Muscle layer of duodenum (tissue), 2 donors: ENCODE results near the gene UBE2A.

ENCODE experiments used
- H3K27ac ChIP-seq: one replicate; pipeline ENCODE4 v1.7.0; 2013; ENCODE audit warnings: mild to moderate bottlenecking, low read length
- H3K27me3 ChIP-seq: one replicate; pipeline ENCODE4 v1.7.0; 2013; ENCODE audit warnings: low read depth, mild to moderate bottlenecking, control low read depth, low read length
- H3K36me3 ChIP-seq, 2 donors: one replicate each; pipeline ENCODE4 v1.7.0; 2013; ENCODE audit warnings: low read length in 2 of 2, control low read depth in 1 of 2, mild to moderate bottlenecking in 1 of 2; ENCODE audit not compliant: insufficient read depth in 2 of 2, control insufficient read depth in 1 of 2
- H3K4me1 ChIP-seq, 2 donors: one replicate each; pipeline ENCODE4 v1.7.0; 2013; ENCODE audit warnings: low read length in 2 of 2, mild to moderate bottlenecking in 2 of 2, control low read depth in 1 of 2, moderate library complexity in 1 of 2; ENCODE audit not compliant: insufficient read depth in 2 of 2, control insufficient read depth in 1 of 2
- H3K4me3 ChIP-seq, 2 donors: one replicate each; pipeline ENCODE4 v1.7.0; 2013; ENCODE audit warnings: low read length in 2 of 2, low read depth in 1 of 2, mild to moderate bottlenecking in 1 of 2
- H3K9me3 ChIP-seq, 2 donors: one replicate each; pipeline ENCODE4 v1.7.0; 2013; ENCODE audit warnings: low read length in 2 of 2, control low read depth in 1 of 2, mild to moderate bottlenecking in 1 of 2; ENCODE audit not compliant: control insufficient read depth in 1 of 2
- donor health status: healthy.

The UBE2A gene

DNA sequence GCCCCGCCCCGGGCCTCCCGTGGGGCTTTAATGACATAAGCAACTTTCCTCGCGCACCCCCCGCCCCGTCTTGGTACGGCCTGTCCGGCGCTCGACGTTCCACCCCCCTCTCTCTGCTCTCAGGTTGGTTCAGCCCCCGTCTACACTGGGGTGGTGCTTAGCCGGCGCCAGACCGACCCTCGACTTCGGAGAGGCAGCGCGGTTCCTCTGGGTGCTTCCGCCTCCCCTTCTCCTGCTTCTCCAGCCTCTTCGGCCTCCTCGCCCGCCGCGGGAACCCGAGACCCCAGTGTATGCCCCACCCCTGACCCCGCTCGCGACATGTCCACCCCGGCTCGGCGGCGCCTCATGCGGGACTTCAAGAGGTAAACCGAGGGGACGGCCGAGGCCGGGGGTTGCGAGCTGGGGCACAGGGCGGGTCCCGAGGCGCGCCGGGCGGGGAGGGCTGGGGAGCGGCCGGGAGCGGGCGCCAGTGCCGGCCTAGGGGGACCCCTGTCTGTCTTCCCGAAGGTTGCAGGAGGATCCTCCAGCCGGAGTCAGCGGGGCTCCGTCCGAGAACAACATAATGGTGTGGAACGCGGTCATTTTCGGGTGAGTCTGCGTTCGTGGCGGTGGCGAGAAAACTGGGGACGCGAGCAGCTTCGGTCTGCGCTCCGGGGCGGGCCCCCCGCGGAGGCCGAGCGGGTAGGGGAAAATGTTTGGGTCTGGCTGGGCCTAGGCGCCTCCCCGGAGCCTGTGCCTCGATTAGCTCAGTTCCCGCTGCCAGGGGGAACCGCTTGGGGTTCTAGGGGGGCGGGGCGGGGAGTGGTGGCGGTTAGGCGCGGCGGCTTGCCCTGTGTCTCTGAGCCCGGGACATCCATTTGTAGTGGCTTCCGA, at the start of gene UBE2A:
Gene UBE2A (plus strand): TSS at position 170 of the 873 bp plus-strand sequence. CDS start 149 bp downstream, at position 319.
- Histone ChIP-seq H3K9me3 (no peaks in the 10 kb centered on the region), H3K4me1 (peaks cover 0 to 15% of the 10 kb centered on the region in 2 donors), H3K27ac (peak within 1 kb of the TSS; percentile 86), H3K36me3 (no peaks in the 10 kb centered on the region), H3K4me3 (peak within 1 kb of the TSS; percentile 67 to 76), H3K27me3 (no peaks in the 10 kb centered on the region)

GRCh38 chrX:119529345-119530276, 44.8 kb upstream of the UBE2A start:
- no peaks in the 10 kb centered on the region for H3K36me3 ChIP-seq
- no peak overlapping the region for H3K27ac ChIP-seq
- no peak overlapping the region for H3K4me3 ChIP-seq

GRCh38 chrX:119537487-119537886, 36.9 kb upstream of the UBE2A start:
- Histone ChIP-seq H3K27me3 (no peaks in the 10 kb centered on the region), H3K36me3 (peaks cover 0 to 11% of the 10 kb centered on the region in 2 donors)

More at GRCh38 chrX:119529345-119530276, 44.8 kb upstream of the UBE2A start:
- no peaks in the 10 kb centered on the region for H3K9me3 ChIP-seq
- no peaks in the 10 kb centered on the region for H3K4me1 ChIP-seq
- H3K27me3 ChIP-seq, result no peaks in the 10 kb centered on the region

GRCh38 chrX:119539872-119540271, 34.5 kb upstream of the UBE2A start:
- no peak overlapping the region for H3K27ac ChIP-seq
- no peaks in the 10 kb centered on the region for H3K27me3 ChIP-seq
- H3K9me3 ChIP-seq, result no peaks in the 10 kb centered on the region
- H3K4me3 ChIP-seq, result no peak overlapping the region
- peaks cover 0 to 11% of the 10 kb centered on the region in 2 donors for H3K36me3 ChIP-seq
- H3K4me1 ChIP-seq, result no peaks in the 10 kb centered on the region

More at GRCh38 chrX:119537487-119537886, 36.9 kb upstream of the UBE2A start:
- no peaks in the 10 kb centered on the region for H3K9me3 ChIP-seq
- H3K4me1 ChIP-seq, result no peaks in the 10 kb centered on the region
- H3K27ac ChIP-seq, result no peak overlapping the region
- H3K4me3 ChIP-seq, result no peak overlapping the region

- H3K27ac ChIP-seq, result no peak overlapping the region
- no peaks in the 10 kb centered on the region for H3K9me3 ChIP-seq
Measured at GRCh38 chrX:119541188-119541587, 33.2 kb upstream of the UBE2A start.

DNA sequence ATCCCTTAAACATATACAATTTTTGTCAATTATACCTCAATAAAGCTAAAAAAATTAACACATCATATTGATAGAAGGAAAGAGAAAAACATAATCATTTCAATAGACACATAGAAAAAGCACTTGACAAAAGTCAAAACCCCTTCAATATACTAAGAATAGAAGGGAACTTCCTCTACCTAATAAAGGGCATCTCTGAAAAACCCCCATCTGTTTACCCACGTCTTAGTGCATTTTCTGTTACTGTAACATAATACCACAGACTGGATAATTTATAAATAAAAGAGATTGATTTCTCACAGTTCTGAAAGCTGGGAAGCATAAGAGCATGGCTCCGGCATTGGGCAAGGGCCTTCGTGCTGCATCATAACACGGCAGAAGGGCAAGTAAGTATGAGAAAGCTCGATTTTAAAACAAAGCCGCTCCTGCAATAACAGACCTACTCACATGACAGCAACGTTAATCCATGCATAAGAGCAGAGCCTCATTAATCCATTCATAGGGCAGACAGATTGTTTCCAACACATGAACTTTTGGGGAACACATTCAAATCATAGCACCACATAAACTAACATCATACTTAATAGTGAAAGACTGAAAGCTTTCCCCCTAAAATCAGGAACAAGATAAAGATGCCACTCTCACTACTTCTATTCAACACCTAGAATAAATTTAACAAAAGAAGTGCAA, 24.9 kb upstream of the UBE2A start:
- H3K27me3 ChIP-seq, result no peaks in the 10 kb centered on the region
- no peaks in the 10 kb centered on the region for H3K9me3 ChIP-seq
- no peak overlapping the region for H3K4me3 ChIP-seq
- no peak overlapping the region for H3K27ac ChIP-seq
- no peaks in the 10 kb centered on the region for H3K4me1 ChIP-seq
- H3K36me3 ChIP-seq, result no peaks in the 10 kb centered on the region

More at GRCh38 chrX:119541188-119541587, 33.2 kb upstream of the UBE2A start:
- Histone ChIP-seq H3K36me3 (peaks cover 0 to 11% of the 10 kb centered on the region in 2 donors), H3K27me3 (no peaks in the 10 kb centered on the region), H3K4me3 (no peak overlapping the region), H3K4me1 (no peaks in the 10 kb centered on the region)

GRCh38 chrX:119552508-119552907, 21.9 kb upstream of the UBE2A start:
- H3K9me3 ChIP-seq, result no peaks in the 10 kb centered on the region
- H3K4me1 ChIP-seq, result no peaks in the 10 kb centered on the region
- no peaks in the 10 kb centered on the region for H3K27me3 ChIP-seq
- no peaks in the 10 kb centered on the region for H3K36me3 ChIP-seq
- no peak overlapping the region for H3K4me3 ChIP-seq
- H3K27ac ChIP-seq, result no peak overlapping the region

DNA sequence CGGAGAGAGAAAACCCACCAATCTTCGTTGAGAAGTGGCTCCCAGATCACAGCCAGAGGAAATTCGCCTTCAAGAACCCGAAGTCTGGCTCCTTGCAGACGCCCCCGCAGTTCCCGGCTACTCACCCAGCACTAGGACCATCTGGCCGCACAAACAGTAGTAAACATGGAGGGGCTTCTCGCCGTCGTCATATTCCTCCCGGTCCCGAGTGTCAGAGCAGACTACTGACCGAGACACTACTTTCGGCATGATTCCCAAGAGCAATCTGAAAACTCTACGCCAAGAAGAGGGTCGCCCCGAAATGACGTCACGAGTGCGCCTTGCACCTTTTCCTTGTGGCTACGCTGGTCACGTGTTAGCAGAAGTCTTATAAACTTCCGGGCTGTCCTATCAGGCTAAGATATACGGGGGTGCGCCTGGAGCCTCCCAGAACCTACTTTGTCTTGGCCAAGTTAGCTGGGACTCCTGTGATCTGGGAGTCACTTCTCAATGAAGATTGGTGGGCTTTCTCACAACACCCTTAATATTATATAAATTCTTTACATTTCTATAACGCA, 9.2 kb upstream of the UBE2A start, which contains the start of gene STEEP1:
Gene STEEP1 (minus strand): TSS at position 303 of the 557 bp plus-strand sequence. CDS start 54 bp downstream, at position 249.
- Histone ChIP-seq H3K9me3 (no peaks in the 10 kb centered on the region), H3K27me3 (no peaks in the 10 kb centered on the region), H3K4me1 (peaks cover 0 to 9% of the 10 kb centered on the region in 2 donors), H3K36me3 (no peaks in the 10 kb centered on the region), H3K4me3 (peak within 1 kb of the TSS; percentile 70 to 80), H3K27ac (peak within 1 kb of the TSS; percentile 75)

DNA sequence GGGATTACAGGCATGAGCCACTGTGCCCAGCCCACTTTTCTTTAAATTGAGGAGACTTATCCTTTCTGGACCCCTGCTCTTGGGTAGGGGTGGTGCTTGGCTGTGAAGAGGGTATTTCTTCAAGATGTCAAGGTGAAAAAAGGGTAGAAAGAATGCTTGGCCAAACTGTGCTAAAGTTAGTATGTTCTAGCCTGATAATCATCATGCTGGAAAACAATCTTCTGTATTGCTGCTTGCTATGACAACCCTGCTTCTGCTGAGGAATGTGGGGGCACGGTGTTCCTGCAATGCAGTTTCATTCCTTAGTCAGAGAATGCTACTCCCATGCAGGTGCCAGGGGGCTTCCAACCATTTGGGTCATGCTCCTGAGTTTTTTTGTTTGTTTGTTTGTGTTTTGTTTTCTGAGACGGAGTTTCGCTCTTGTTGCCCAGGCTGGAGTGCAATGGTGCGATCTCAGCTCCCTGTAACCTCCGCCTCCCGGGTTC, 4.0 kb upstream of the UBE2A start:
- Histone ChIP-seq H3K4me3 (no peak overlapping the region), H3K27me3 (no peaks in the 10 kb centered on the region), H3K9me3 (no peaks in the 10 kb centered on the region), H3K36me3 (no peaks in the 10 kb centered on the region), H3K4me1 (peaks cover 0 to 9% of the 10 kb centered on the region in 2 donors), H3K27ac (no peak overlapping the region)

DNA sequence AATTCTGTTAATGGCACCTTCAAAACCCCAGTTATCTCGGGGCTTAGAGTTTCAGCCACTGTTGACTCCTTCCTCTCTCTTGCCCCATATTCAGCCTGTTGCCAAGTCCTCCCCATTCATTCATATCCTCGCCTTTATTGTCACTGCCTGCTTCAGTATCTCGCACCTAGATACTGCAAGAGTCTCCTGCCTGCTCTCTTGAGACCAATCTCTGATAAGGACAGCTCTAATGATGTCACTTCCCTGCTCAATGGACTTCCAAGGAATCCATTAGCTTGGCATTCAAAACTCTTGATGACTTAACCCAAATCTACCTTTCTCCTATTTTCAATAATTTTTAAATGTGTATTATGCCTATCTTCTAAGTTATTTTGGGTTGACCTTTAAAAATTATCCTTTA, 1.1 kb upstream of the UBE2A start:
- peaks cover 0 to 15% of the 10 kb centered on the region in 2 donors for H3K4me1 ChIP-seq
- peak overlapping the region; percentile 67 to 76 for H3K4me3 ChIP-seq
- no peaks in the 10 kb centered on the region for H3K27me3 ChIP-seq
- H3K27ac ChIP-seq, result peak overlapping the region; percentile 86
- H3K9me3 ChIP-seq, result no peaks in the 10 kb centered on the region
- H3K36me3 ChIP-seq, result no peaks in the 10 kb centered on the region
